Measurements from ENCODE around the gene P2RX1.
A peak's percentile ranks its signal among the peaks of the same experiment; 100 is the strongest.

The P2RX1 gene

DNA sequence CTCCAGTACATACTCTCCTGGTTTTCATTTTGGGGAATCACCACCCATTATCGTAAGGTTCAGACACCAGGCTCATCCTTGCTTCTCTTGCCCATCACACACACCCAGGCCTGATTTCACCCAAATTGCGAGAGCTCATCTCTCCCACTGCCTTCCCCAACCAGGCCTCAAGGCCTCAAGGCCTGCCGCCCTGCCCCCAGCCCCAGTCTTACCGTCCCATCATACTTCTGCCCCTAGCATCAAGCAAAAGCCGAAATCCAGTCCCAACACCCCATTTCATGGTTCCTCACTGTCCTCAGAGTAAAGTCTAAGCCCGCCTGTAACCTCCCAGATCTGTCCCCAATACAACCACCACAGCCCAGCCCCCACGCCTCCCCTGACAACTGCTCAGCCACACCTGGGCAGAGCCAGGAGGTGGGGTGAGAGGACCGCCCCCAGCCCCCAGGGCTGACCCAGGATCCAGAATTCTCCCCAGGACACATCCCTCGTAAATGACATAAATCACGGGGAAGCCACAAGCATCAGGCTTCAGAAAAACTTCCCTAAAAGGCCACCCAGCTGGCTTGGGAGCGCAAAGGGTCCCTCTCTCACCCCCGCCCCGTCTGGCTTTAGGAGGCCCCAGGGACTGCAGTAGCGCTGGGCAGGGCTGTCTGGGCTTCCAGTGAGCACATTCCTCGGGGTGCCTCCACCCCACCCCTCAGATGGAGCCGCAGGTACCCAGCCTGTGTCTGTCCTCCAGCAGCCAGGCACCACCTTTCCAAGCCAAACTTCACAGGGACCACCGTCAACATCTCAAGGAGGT, 9.6 kb upstream of the P2RX1 start:
- no peaks in the 10 kb centered on the region for H3K27me3 ChIP-seq (ENCODE audit: control insufficient read depth in 1 of 2, insufficient read depth in 2 of 2, low read length in 2 of 2)
- H3K4me1 ChIP-seq (ENCODE audit: control insufficient read depth in 1 of 2, insufficient read depth in 2 of 2, low read length in 2 of 2) = peaks cover 0 to 3% of the 10 kb centered on the region in 2 donors
- no peak overlapping the region for H3K9ac ChIP-seq (ENCODE audit: low read depth in 1 of 2, low read length in 2 of 2)
- no peaks in the 10 kb centered on the region for H3K9me3 ChIP-seq (ENCODE audit: control insufficient read depth in 1 of 2, low read length in 2 of 2)
- H3K4me3 ChIP-seq (ENCODE audit: low read depth in 1 of 2, low read length in 2 of 2) = no peak overlapping the region
- H3K36me3 ChIP-seq (ENCODE audit: control insufficient read depth in 1 of 2, insufficient read depth in 2 of 2, low read length in 2 of 2) = peaks cover 5 to 23% of the 10 kb centered on the region in 2 donors
- H3K27ac ChIP-seq (ENCODE audit: low read depth, low read length) = no peak overlapping the region

DNA sequence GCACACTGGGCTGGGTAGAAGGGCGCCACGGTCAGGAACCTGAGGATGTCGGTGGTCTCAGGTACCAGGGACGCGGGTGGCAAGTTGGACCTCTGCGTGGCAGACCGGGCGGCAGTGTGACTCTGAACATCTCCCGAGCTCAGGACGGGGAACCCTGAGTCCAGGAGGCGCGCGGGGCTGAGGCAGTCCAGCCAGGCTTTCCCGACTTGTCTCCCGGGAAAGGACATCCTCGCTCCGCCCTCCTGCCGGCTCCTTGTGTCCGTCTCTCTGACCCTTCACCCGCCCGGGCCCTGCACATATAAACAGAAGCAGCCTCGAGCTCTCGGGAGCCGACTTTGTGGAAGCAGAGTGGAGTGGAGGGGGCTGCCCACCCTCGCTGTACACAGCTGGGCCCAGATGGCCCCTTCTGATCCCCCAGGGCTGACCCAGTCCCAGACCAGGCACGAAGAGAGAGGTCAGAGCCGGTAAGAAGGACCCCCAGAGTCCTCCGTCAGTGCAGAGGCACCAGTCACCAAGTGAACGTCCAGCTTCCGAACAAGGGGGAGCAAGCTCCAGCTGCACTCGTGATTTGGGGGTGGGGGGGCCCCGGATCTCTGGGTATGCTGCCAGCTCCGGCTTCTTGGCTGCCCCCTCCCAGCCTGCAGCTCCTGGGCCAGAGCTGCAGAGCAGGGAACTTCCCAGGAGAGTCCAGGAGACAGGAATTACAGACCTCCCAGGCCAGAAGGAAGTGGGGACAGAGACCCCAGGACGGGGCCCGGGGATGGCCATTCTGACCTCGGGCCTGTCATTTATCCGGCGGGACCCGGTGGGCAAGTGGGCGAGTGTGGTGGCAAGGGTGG, 8.5 kb upstream of the P2RX1 start:
- H3K36me3 ChIP-seq (ENCODE audit: control insufficient read depth in 1 of 2, insufficient read depth in 2 of 2, low read length in 2 of 2) = peaks cover 5 to 23% of the 10 kb centered on the region in 2 donors
- H3K27me3 ChIP-seq (ENCODE audit: control insufficient read depth in 1 of 2, insufficient read depth in 2 of 2, low read length in 2 of 2) = no peaks in the 10 kb centered on the region
- no peaks in the 10 kb centered on the region for H3K9me3 ChIP-seq (ENCODE audit: control insufficient read depth in 1 of 2, low read length in 2 of 2)
- peak overlapping the region; percentile 10 for H3K27ac ChIP-seq (ENCODE audit: low read depth, low read length)
- H3K4me3 ChIP-seq (ENCODE audit: low read depth in 1 of 2, low read length in 2 of 2) = no peak overlapping the region
- peaks cover 0 to 3% of the 10 kb centered on the region in 2 donors for H3K4me1 ChIP-seq (ENCODE audit: control insufficient read depth in 1 of 2, insufficient read depth in 2 of 2, low read length in 2 of 2)
- no peak overlapping the region for H3K9ac ChIP-seq (ENCODE audit: low read depth in 1 of 2, low read length in 2 of 2)

DNA sequence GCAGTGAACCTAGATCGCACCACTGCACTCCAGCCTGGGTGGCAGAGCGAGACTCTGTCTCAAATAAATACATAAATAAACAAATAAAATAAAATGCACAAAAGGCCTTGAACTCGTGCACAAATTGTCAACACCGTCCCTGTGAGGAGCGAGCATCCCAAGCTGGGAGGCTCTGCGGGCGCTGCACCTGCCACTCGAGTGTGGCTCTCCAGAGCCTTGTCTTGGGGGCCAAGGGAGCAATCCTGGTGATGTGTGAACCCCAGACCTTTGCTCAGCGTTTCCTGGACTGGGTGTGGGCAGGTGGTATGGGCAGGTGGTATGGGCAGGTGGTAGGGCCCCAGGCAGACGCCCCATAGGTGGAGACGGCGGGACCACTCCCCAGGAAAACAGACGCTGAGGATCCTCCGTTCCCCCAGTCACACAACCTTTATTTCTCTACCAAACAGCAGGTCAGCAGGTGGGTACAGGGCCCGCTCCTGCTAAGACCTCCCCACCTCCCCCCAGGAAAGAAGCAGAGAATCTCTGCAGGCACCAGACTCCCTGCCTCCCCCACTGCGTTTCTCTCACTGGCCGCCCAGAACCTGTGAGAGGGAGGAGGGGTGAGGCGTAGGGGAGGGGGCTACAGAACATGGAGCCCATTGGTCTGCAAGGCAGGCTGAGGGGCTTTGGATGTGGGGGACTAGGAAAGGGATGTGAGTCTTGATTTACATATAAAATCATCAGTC, 7.4 kb upstream of the P2RX1 start:
- Histone ChIP-seq H3K4me3 (ENCODE audit: low read depth in 1 of 2, low read length in 2 of 2) (no peak overlapping the region), H3K4me1 (ENCODE audit: control insufficient read depth in 1 of 2, insufficient read depth in 2 of 2, low read length in 2 of 2) (peaks cover 3 to 6% of the 10 kb centered on the region in 2 donors), H3K9ac (ENCODE audit: low read depth in 1 of 2, low read length in 2 of 2) (no peak overlapping the region), H3K9me3 (ENCODE audit: control insufficient read depth in 1 of 2, low read length in 2 of 2) (no peaks in the 10 kb centered on the region), H3K27ac (ENCODE audit: low read depth, low read length) (no peak overlapping the region), H3K36me3 (ENCODE audit: control insufficient read depth in 1 of 2, insufficient read depth in 2 of 2, low read length in 2 of 2) (peaks cover 0 to 15% of the 10 kb centered on the region in 2 donors), H3K27me3 (ENCODE audit: control insufficient read depth in 1 of 2, insufficient read depth in 2 of 2, low read length in 2 of 2) (no peaks in the 10 kb centered on the region)

DNA sequence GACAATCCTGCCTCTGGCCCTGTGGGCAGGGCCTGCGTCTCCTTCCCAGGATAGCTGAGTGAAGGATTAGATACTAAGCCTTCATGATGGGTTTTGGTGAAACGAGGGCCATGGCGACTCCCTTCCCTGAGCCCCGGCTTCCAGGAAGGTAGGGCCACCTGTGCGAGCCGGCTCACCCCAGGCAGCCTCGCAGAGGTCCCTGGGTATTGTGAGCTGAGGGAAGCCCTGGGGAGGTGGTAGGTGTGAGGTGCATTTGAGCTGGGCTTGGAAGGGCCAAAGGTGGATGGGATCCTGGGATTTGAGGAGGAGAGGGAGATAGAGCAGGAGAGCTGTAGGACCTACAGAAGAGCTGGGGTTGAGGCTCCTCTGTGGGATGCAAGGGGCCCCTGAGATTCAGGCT, 6.5 kb upstream of the P2RX1 start:
- no peak overlapping the region for H3K9ac ChIP-seq (ENCODE audit: low read depth in 1 of 2, low read length in 2 of 2)
- no peak overlapping the region for H3K4me3 ChIP-seq (ENCODE audit: low read depth in 1 of 2, low read length in 2 of 2)
- peaks cover 7 to 9% of the 10 kb centered on the region in 2 donors for H3K4me1 ChIP-seq (ENCODE audit: control insufficient read depth in 1 of 2, insufficient read depth in 2 of 2, low read length in 2 of 2)
- no peaks in the 10 kb centered on the region for H3K27me3 ChIP-seq (ENCODE audit: control insufficient read depth in 1 of 2, insufficient read depth in 2 of 2, low read length in 2 of 2)
- no peaks in the 10 kb centered on the region for H3K9me3 ChIP-seq (ENCODE audit: control insufficient read depth in 1 of 2, low read length in 2 of 2)
- H3K27ac ChIP-seq (ENCODE audit: low read depth, low read length) = no peak overlapping the region
- peaks cover 0 to 7% of the 10 kb centered on the region in 2 donors for H3K36me3 ChIP-seq (ENCODE audit: control insufficient read depth in 1 of 2, insufficient read depth in 2 of 2, low read length in 2 of 2)

DNA sequence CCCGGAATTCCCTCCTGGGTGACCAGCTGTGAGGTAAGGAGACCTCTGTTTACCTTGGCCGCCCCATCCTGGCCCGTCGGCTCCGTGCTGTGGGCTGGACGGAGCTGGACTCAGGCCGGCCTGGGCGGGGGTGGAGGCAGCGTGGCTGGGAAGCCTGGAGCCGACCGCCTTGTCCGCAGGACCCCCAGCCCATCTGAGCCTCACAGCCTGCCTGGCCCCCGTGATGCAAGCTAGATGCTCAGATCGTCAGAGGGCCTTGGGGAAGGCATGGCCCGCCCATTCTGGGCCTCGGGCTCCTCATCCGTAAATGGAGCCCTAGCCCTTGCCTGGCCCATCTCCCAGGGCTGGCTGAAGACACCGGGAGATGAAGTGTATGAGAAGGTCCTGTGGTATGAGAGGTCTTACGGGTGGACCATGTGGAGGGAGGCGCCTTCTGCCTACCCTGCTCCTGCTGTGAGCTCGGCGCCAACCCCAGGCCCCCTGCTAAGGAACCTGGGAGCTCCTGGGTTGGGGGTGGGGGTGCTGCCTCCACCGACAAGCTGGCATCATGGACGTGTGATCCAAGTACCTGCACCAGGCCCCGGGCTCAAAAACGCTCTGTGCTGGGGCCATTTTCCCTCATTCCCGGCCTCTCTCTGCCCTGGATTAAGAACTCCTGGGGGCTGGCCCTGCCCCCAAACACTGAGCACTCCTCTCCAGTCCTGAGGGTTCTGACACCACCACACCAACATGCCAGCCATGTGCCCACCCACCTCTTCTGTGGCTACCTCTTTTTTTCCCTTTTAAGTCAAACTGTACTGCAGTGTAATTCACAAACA, 5.4 kb upstream of the P2RX1 start:
- Histone ChIP-seq H3K4me3 (ENCODE audit: low read depth in 1 of 2, low read length in 2 of 2) (no peak overlapping the region), H3K36me3 (ENCODE audit: control insufficient read depth in 1 of 2, insufficient read depth in 2 of 2, low read length in 2 of 2) (peaks cover 0 to under 1% of the 10 kb centered on the region in 2 donors), H3K4me1 (ENCODE audit: control insufficient read depth in 1 of 2, insufficient read depth in 2 of 2, low read length in 2 of 2) (peaks cover 16 to 20% of the 10 kb centered on the region in 2 donors), H3K27ac (ENCODE audit: low read depth, low read length) (peak overlapping the region; percentile 14), H3K27me3 (ENCODE audit: control insufficient read depth in 1 of 2, insufficient read depth in 2 of 2, low read length in 2 of 2) (no peaks in the 10 kb centered on the region), H3K9me3 (ENCODE audit: control insufficient read depth in 1 of 2, low read length in 2 of 2) (no peaks in the 10 kb centered on the region), H3K9ac (ENCODE audit: low read depth in 1 of 2, low read length in 2 of 2) (no peak overlapping the region)

DNA sequence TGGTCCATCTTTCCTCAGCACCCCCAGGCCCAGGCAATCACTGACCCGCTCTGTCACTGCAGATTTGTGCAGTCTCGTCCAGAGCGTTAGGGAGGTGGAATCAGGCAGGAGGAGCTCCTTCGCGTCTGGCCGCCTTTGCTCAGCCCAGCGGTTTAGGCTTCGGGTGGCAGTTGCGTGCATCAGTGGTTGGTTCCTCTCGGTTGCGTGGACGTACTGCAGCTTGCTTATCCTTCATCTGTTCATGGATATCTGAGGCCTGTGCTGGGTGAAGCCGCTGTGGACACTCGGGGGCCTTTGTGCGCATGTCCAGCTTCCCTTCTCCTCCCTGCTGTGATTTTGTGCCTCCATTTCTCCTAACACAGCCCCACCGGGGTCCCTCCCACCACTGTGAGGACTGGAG, 4.7 kb upstream of the P2RX1 start:
- Histone ChIP-seq H3K9me3 (ENCODE audit: control insufficient read depth in 1 of 2, low read length in 2 of 2) (no peaks in the 10 kb centered on the region), H3K4me3 (ENCODE audit: low read depth in 1 of 2, low read length in 2 of 2) (no peak overlapping the region), H3K27me3 (ENCODE audit: control insufficient read depth in 1 of 2, insufficient read depth in 2 of 2, low read length in 2 of 2) (no peaks in the 10 kb centered on the region), H3K9ac (ENCODE audit: low read depth in 1 of 2, low read length in 2 of 2) (no peak overlapping the region), H3K4me1 (ENCODE audit: control insufficient read depth in 1 of 2, insufficient read depth in 2 of 2, low read length in 2 of 2) (peaks cover 20 to 26% of the 10 kb centered on the region in 2 donors), H3K36me3 (ENCODE audit: control insufficient read depth in 1 of 2, insufficient read depth in 2 of 2, low read length in 2 of 2) (no peaks in the 10 kb centered on the region), H3K27ac (ENCODE audit: low read depth, low read length) (peak overlapping the region; percentile 14)

DNA sequence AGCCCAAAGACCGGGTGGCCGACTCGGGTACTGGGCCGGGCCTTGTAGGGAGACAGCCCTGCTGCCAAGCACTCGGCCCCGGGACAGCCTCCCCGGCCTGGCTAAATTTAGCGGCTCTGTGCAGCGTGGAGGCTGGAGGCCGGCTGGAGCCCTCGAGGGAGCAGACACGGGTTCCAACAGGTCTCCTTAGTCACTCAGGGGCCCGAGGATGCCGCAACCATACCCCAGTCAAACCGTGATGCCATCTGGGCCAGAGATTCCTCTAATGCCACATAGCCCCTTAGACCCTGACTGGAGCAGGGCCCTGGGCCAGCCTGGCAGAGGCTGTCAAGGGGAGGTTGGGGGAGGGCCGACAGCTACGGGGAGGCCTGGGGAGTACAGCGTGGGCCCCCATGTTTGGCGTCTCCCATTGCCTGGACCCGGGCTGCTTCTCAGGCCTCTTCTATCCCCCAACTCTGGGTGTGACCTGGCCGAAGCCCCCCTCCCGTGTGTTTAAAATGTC, 2.9 kb upstream of the P2RX1 start:
- Histone ChIP-seq H3K4me1 (ENCODE audit: control insufficient read depth in 1 of 2, insufficient read depth in 2 of 2, low read length in 2 of 2) (peaks cover 20 to 33% of the 10 kb centered on the region in 2 donors), H3K36me3 (ENCODE audit: control insufficient read depth in 1 of 2, insufficient read depth in 2 of 2, low read length in 2 of 2) (no peaks in the 10 kb centered on the region), H3K27ac (ENCODE audit: low read depth, low read length) (no peak overlapping the region), H3K4me3 (ENCODE audit: low read depth in 1 of 2, low read length in 2 of 2) (no peak overlapping the region), H3K9ac (ENCODE audit: low read depth in 1 of 2, low read length in 2 of 2) (no peak overlapping the region), H3K9me3 (ENCODE audit: control insufficient read depth in 1 of 2, low read length in 2 of 2) (no peaks in the 10 kb centered on the region), H3K27me3 (ENCODE audit: control insufficient read depth in 1 of 2, insufficient read depth in 2 of 2, low read length in 2 of 2) (no peaks in the 10 kb centered on the region)

DNA sequence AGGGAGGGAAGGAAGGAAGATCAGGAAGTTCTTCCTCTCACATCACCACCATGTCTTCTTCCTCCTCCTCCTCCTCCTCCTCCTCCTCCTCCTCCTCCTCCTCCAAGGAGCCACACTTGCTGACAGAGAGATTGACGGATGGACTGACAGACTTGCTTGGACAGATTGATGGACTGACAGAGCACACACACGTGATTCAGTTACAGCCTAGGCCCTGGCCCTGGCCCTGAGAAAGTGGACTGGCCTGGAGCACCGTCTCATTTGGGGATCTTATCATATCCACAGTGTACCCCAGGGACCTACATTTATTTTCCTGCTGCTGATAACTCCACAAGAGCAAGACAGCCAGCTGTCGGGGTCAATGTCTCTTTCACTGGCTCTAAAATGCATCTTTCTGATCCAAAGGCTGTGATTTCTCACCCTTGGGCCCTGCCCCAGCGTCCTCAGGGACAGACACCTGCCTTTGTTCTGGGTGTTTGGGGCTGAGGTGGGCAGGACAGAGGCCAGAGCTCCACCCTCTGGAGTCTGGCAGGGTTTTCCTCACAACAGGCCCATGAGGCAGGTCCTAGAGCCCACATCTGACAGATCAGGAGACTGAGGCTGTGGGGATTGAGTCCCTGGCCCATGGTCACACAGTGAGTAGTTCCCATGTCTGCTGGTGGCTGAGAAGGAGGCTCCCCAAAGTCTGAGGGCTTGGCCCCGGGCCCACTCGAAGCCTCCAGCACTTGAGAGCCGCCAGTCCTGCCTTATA, 2.3 kb upstream of the P2RX1 start:
- no peak overlapping the region for H3K4me3 ChIP-seq (ENCODE audit: low read depth in 1 of 2, low read length in 2 of 2)
- peaks cover 23 to 40% of the 10 kb centered on the region in 2 donors for H3K4me1 ChIP-seq (ENCODE audit: control insufficient read depth in 1 of 2, insufficient read depth in 2 of 2, low read length in 2 of 2)
- H3K9ac ChIP-seq (ENCODE audit: low read depth in 1 of 2, low read length in 2 of 2) = peak overlapping the region in 1 of 2 donors; percentile 2
- H3K9me3 ChIP-seq (ENCODE audit: control insufficient read depth in 1 of 2, low read length in 2 of 2) = no peaks in the 10 kb centered on the region
- no peaks in the 10 kb centered on the region for H3K27me3 ChIP-seq (ENCODE audit: control insufficient read depth in 1 of 2, insufficient read depth in 2 of 2, low read length in 2 of 2)
- peak overlapping the region; percentile 30 for H3K27ac ChIP-seq (ENCODE audit: low read depth, low read length)
- H3K36me3 ChIP-seq (ENCODE audit: control insufficient read depth in 1 of 2, insufficient read depth in 2 of 2, low read length in 2 of 2) = no peaks in the 10 kb centered on the region
